GM12875 (cell line): ENCODE results near the gene RIMKLA.

Source experiments
- H3K4me3 ChIP-seq: one replicate; pipeline ENCODE4 v1.5.1; 2011; ENCODE audit warnings: low read depth, low read length, control low read depth
- CTCF ChIP-seq: IDR thresholded peaks from 2 replicates; pipeline ENCODE4 v1.5.1; 2011; ENCODE audit warnings: low read depth, mild to moderate bottlenecking, control low read depth, inconsistent platforms, low read length, moderate library complexity, borderline replicate concordance; ENCODE audit not compliant: insufficient read depth

RIMKLA gene

GRCh38 chr1:42380586-42381279, at the start of gene RIMKLA:
Gene RIMKLA (plus strand): TSS chr1:42380792. CDS start chr1:42380935, 143 bp downstream.
- peak within 1 kb of the TSS; percentile 53 for H3K4me3 ChIP-seq
- TF ChIP-seq CTCF: no peak

GRCh38 chr1:42332877-42333276, 47.7 kb upstream of the RIMKLA start:
- no peak for TF ChIP-seq CTCF
- H3K4me3 ChIP-seq: no peak overlapping the region

DNA sequence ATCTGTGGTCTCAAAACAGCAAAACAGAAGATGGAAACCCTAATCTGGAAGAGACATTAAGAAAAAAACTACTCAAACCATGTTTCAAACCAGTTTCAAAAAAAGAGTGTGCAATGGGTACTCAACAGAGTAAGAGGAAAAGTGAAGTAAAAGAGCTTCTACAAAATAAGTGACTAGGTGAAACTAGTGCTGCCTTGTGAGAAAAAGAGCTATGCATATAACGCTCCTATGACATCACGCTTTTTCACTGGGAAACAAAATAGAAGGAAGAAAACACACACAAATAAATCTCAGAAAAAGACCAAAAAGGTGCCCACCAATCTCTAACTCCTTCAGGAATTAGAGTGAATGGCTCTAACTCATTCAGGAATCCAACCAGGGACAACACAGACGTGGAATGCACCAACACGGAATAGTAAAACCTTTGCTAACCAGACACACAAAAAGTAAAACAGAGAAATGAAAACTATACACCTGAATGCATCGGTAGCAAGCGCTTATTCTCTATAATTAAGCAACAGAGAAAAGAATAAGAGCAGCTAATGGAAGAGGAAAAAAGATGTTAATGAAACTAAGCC, 46.8 kb upstream of the RIMKLA start:
- TF ChIP-seq CTCF: no peak

GRCh38 chr1:42334240-42335049, 46.1 kb upstream of the RIMKLA start:
- H3K4me3 ChIP-seq: peak overlapping the region; percentile 64
- 0 out of 2 replicates have a peak, but pooled peaks have one; percentile 3 for TF ChIP-seq CTCF

More for the DNA sequence above, 46.8 kb upstream of the RIMKLA start:
- peak overlapping the region; percentile 64 for H3K4me3 ChIP-seq

- no peak for TF ChIP-seq CTCF
- H3K4me3 ChIP-seq: peak within 1 kb of the TSS; percentile 64
Observed at GRCh38 chr1:42335050-42335808, 45.4 kb upstream of the RIMKLA start, which contains the start of gene FOXJ3. Gene FOXJ3 (minus strand): TSS chr1:42335235. CDS start chr1:42311093, 24,142 bp downstream.

GRCh38 chr1:42335809-42336518, 44.6 kb upstream of the RIMKLA start:
- TF ChIP-seq CTCF: no peak
- H3K4me3 ChIP-seq: peak overlapping the region; percentile 64
